Stimulated activated CD4-positive, alpha-beta T cell treated with anti-CD3 and anti-CD28 coated beads, Interleukin-15, amount 100 ng/mL, for 48 hours (primary cell): ENCODE measurements around the gene TBC1D1.

Experiments used
- DNase-seq, 2 donors: peaks; one replicate each; pipeline ENCODE4 v3.0.0-alpha.2; 2020; ENCODE audit warnings: low read depth in 2 of 2

TBC1D1 gene

GRCh38 chr4:37924946-37925345 lies 34.1 kb downstream of the TBC1D1 start:
- no peak for DNase-seq

GRCh38 chr4:37927434-37927833 lies 36.5 kb downstream of the TBC1D1 start:
- no peak for DNase-seq

GRCh38 chr4:37928426-37929416 lies 37.8 kb downstream of the TBC1D1 start:
- DNase-seq, result no peak

- DNase-seq, result no peak
Measured at GRCh38 chr4:37934096-37934495, 43.2 kb downstream of the TBC1D1 start.

- DNase-seq, result no peak
Measured at GRCh38 chr4:37934609-37935008, 43.7 kb downstream of the TBC1D1 start.

GRCh38 chr4:37935026-37935425 lies 44.1 kb downstream of the TBC1D1 start:
- DNase-seq, result no peak

- DNase-seq, result no peak
Measured at GRCh38 chr4:37936889-37937498, 46.1 kb downstream of the TBC1D1 start.

GRCh38 chr4:37938208-37938607 lies 47.3 kb downstream of the TBC1D1 start:
- DNase-seq, result no peak

GRCh38 chr4:37946503-37947179 lies 55.8 kb downstream of the TBC1D1 start:
- no peak for DNase-seq

- no peak for DNase-seq
Measured at GRCh38 chr4:37948542-37948941, 57.7 kb downstream of the TBC1D1 start.

GRCh38 chr4:37949636-37950426 lies 58.9 kb downstream of the TBC1D1 start:
- no peak for DNase-seq

GRCh38 chr4:37951461-37952352 lies 60.8 kb downstream of the TBC1D1 start:
- DNase-seq, result no peak

- no peak for DNase-seq
Measured at GRCh38 chr4:37953156-37953555, 62.3 kb downstream of the TBC1D1 start.

GRCh38 chr4:37953620-37954293 lies 62.9 kb downstream of the TBC1D1 start:
- no peak for DNase-seq

- DNase-seq, result no peak
Measured at GRCh38 chr4:37956941-37957340, 66.1 kb downstream of the TBC1D1 start.

- no peak for DNase-seq
Measured at GRCh38 chr4:37958932-37959331, 68.0 kb downstream of the TBC1D1 start.

GRCh38 chr4:37960098-37960497 lies 69.2 kb downstream of the TBC1D1 start, which contains the start of gene PTTG2:
PTTG2 (plus strand) TSS chr4:37960398; CDS start chr4:37960435, 37 bp downstream.
- DNase-seq, result no peak

- DNase-seq, result no peak
Measured at GRCh38 chr4:37960679-37961450, 70.0 kb downstream of the TBC1D1 start.
